NCI-H524 treated with DMSO at 0.1 percent for 48 hours (cell line): ENCODE measurements around the gene ADAM33.

ENCODE experiments used
- DNase-seq: peaks from one replicate; lab custom pipeline; 2025; lab: John Stamatoyannopoulos, UW

ADAM33 gene, protein sequence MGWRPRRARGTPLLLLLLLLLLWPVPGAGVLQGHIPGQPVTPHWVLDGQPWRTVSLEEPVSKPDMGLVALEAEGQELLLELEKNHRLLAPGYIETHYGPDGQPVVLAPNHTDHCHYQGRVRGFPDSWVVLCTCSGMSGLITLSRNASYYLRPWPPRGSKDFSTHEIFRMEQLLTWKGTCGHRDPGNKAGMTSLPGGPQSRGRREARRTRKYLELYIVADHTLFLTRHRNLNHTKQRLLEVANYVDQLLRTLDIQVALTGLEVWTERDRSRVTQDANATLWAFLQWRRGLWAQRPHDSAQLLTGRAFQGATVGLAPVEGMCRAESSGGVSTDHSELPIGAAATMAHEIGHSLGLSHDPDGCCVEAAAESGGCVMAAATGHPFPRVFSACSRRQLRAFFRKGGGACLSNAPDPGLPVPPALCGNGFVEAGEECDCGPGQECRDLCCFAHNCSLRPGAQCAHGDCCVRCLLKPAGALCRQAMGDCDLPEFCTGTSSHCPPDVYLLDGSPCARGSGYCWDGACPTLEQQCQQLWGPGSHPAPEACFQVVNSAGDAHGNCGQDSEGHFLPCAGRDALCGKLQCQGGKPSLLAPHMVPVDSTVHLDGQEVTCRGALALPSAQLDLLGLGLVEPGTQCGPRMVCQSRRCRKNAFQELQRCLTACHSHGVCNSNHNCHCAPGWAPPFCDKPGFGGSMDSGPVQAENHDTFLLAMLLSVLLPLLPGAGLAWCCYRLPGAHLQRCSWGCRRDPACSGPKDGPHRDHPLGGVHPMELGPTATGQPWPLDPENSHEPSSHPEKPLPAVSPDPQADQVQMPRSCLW

DNA sequence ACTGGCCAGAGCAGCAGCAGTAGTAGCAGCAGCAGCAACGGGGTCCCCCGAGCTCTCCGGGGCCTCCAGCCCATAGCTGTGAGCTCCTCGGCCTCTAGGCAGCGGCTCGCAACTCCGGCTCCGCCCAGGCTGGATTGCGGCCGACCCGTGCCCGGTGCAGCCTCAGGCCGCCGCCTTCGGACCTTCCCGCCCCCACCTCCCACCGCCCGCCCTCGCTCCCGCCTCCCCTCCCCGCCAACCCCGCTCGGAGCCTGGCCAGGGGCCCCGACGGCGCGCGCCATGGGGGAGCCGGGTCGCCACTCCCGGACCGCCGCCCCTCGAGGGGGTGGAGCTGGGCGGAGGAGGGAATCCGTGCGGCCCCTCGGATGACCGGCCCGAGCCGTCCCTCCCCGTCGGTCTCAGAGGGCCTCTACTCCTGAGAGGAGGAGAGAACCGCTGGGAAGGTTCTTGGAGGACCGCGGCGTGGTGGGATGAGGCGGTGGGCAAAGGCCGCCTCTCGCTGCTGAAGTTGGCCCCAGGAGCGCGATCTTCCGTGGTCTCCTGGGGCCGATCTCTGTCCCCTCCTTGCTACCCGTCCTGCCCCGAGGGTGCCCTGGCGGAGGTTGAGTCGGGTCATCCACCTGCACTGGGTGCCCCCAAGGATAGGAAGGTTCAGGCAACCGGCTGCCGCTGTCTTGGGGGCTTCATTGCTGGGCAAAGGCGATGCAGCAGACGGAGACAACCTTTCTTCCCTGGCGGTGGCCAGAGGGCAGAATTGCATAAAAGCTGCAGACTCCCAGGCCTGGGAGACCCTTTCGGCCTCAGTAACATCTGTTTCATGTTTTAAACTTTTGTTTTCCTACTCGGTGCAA is at the start of gene ADAM33:
TSS of gene ADAM33 (minus strand) at position 80 of the 851 bp plus-strand sequence. CDS start at position 74, 6 bp downstream.
- DNase-seq, result no peak

DNA sequence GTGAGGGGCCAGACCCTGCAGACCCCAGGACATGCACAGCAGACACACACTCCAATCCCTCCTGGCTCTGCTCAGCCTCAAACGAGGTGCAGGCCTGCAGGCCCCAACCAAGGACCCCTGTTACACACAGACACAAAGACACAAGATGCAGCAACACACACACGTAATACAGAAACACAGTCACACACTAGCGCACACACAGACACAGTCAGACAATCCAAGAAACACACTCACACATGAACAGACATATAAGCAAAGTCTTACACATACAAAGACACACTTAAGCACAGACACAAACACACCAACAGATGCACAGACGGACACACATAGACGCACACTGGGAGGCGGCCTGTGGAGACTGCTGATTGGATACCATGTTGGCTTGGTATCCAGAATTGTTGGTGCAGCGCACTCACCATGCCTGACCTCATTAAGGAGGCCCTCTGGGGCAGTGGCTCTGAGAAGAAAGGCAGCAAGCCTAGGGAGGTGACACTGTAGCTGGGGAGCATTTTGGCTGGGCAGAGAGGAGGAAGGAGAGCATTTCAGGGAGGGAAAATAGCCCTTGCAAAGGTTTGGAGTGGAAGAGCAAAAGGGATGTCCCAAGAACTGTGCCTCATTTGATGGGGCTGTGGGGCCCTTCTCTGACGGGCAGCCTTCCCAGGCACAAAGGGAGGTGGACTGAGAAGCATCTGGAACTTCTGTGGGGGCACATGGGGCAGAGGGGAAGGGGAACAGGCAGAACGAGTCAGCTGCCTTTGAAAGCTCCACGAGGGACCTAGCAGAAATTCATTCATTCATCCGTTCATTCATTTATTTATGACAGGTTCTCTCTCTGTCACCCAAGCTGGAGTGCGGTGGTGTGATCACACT is 49.2 kb upstream of the ADAM33 start:
- no peak for DNase-seq

DNA sequence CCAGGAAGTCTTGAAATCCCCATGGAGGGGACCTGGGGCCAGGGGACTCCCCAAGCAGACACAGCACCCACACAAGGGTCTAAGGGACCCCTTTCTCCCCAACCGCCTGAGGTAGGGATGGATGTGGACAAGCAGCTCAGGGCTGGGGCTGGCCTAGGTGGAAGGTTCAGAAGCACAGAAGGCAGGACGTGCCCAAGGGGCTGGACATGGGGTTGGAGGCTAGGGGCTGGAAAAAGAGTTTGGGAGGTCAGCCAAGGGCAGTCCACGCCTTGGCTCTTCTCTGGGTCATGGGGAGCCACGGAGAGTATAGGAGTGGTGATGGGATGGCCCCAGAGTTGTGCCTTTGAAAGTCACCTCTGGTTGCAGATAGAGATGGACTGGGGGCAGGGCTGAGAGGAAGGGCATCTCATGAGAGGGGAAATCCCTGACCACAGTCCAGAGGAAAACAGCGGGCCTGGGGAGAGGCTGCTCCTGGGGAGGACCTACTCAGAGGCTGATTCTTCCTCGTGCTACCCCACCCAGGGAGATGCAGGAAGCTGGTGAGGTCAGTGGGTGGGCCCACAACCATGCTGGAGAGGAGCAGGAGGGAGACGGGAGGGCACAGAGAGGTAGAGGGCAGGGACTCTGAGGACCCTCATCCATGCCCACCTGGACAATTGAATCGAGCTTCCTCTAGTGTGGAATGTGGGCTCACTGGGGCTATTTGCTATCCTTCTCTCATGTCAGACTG is 48.2 kb upstream of the ADAM33 start:
- DNase-seq, result no peak

GRCh38 chr20:3729378-3729777 is 47.6 kb upstream of the ADAM33 start:
- DNase-seq, result no peak

DNA sequence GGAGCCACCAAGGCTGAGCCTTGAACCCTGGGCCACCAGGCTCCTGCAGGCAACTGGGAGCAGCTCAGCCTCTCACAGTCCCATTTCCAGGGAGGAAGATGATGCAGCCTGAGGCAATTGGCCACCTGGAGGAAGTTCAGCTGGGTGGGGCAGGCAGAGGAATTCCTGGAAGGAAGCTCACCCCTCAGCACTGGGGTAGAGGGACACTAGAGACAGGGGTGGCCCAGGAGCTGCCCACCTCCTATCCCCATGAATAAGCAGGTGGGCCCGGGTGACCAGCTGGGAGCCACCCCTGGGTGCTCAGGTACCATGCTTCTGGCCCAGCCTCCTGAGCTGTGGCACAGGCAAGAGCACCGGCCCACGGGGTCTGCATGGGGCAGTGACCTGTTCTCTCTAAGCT is 47.1 kb upstream of the ADAM33 start:
- no peak for DNase-seq

DNA sequence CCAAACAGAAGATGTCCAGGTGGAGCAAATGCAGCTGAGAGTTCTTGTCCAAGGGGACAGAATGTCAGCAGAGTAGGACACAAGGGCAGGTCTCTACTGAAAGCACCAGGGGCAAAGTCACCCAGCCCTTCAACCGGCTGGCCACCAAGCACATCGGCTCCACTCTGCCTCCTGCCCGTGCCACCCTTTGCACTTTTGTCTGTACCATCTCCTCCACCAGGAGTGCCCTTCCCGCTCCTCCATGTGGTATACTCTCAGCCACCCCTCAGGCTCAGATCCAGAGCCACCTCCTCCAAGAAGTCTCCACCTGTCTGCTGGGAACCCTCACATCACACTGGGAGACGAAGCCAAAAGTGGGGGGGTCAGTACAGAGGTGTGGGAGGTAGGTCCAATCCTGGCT is 46.5 kb upstream of the ADAM33 start:
- DNase-seq, result no peak

- no peak for DNase-seq
Measured at GRCh38 chr20:3727401-3728021, 45.7 kb upstream of the ADAM33 start.

DNA sequence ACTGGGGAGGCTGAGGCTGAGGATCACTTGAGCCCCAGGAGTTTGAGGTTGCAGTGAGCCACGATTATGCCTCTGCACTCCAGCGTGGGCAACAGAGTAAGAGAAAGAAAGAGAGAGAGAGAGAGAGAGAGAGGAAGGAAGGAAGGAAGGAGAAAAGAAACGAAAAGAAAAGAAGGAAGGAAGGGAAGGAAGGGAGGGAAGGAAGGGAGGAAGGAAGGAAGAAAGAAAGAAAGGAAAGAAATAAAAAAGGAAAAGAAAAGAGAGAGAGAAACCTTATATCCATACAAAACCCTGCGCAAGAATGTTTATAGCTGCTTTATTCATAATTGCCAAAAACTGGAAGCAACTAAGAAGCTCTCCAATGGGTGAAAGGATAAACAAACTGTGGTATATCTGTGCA is 42.5 kb upstream of the ADAM33 start:
- DNase-seq, result no peak

DNA sequence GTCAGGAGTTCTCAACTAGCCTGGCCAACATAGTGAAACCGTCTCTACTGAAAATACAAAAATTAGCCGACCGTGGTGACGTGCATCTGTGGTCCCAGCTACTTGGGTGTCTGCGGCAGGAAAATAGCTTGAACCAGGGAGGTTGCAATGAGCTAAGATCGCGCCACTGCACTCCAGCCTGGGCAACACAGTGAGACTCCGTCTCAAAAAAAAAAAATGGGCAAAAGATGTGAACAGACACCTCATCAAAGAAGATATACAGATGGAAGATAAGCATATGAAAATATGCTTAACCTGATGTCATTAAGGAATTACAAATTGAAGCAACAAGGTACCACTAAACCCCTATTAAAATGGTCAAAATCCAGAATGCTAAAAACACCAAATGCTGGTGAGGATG is 41.5 kb upstream of the ADAM33 start:
- no peak for DNase-seq

DNA sequence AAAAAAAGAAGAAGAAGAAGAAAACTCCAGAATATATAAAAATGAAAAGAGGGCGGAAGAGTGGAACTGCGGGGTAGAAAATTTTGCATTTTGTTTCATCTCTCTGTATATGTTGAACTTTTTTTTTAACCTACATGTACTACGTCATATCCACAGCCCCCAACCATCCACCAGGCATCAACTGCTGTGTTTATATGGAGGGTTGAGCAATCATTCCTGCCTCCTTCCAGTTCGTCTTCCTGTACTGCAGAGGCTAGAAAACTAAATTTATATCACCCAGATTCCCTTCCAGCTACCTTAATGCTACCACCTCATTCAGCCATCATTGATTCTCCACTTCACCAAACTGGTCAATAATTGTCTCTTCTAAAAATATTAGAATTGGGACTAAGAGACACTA is 40.1 kb upstream of the ADAM33 start:
- DNase-seq, result no peak

- no peak for DNase-seq
Measured at GRCh38 chr20:3720626-3721025, 38.8 kb upstream of the ADAM33 start.

DNA sequence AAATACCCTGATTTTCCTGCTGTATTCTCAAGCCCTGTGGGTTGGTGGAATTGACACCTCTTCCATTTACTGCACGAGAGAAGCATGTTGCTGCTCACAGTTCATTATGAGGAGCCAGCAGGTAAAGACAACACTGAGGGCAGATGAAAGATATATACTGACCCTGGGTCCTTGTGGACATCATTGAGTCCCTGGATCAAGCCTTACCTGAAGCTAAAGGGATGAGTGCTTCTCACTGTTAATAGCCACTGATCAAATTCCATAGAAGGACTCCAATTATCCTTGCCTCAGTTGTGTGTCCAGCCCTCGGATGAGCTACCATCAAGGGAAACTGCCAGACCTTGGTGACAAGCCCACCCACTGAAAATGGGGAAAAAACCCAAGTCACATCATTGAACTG is 38.3 kb upstream of the ADAM33 start:
- no peak for DNase-seq

GRCh38 chr20:3719046-3719445 is 37.2 kb upstream of the ADAM33 start:
- DNase-seq, result no peak

DNA sequence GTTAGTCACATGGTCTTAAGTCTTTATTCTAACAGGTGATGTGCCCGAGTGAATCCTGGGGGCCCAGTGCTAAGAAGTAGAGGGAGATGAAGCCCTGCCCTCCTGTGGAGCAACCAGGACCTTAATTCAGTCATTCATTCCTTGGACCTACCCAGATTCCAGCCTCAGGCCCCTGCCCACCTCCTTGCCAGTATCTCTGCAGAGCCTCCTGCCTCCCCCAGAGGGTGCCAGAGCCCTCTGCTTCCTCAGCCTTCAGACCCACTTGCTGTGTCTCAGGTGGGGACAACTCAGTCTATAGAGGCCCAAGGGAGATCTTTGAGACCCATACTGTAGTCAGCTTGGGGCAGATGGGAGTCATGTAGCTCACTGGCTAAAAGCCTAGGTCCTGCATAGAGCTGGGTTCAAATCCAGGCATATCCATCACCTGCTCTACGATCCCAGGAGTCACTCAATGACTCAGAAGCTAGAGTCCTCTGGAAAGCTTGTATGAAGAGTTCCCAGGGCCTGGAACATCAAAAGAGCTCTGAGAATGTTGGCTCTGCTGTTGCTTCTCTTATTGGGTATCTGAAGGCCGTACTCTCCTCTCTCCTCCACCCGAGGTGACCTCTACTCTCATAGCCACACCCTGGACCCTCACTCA is 34.5 kb upstream of the ADAM33 start:
- peak; percentile 3 for DNase-seq

DNA sequence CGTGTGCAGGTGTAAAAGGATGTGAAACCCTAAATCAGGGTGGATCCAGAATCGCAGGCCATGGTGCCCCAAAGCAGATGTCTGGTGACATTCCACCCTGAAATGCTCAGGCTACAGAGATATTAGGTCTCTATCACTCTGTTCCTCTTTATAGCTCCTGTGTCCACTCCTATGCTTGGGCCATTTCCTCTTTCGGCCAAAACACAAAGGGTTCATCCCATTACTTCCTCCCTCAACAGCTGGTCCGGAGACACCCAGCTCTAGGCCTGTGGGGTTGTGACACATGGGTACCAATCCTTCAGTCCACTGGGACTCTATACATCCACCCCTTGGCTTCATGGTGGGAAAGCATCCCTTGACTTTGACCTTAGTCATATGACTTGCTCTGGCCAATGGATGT is 32.3 kb upstream of the ADAM33 start:
- no peak for DNase-seq

- DNase-seq, result no peak
Measured at GRCh38 chr20:3712279-3712873, 30.6 kb upstream of the ADAM33 start, which contains the start of gene SIGLEC1. TSS of gene SIGLEC1 (minus strand) at chr20:3712600. CDS start at chr20:3707128, 5,472 bp downstream.

GRCh38 chr20:3711484-3711941 is 29.7 kb upstream of the ADAM33 start:
- no peak for DNase-seq

- no peak for DNase-seq
Measured at GRCh38 chr20:3710703-3711483, 29.1 kb upstream of the ADAM33 start.
